Measurements from ENCODE around the gene TMEM108. TPM values are rescaled to one million over a fixed set of nuclear protein-coding genes. Genes with fewer than 3 reads are reported as not detected.

TMEM108 gene
- total RNA-seq, 1 donor from 2014 or later, result 6.1 TPM

DNA sequence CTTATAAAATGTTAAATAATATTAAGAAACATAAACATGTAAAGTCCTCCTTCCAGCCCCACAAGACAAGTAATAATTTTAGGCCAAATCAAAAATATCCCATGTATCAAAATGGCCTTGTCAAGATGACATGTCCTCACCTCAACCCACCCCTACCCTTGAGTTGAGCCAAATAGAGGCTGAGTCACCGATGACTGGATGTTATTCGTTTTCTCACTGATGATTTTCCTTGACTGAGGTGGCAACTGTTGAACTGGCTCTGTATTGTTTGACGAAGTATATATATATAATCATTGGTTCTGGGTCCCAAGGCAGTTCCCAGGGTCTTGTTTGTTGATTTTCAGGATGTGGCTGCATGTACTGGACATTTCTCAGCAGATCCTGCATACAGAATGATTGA lies 75.3 kb downstream of the TMEM108 start:
- TF ChIP-seq, protein P1, sequence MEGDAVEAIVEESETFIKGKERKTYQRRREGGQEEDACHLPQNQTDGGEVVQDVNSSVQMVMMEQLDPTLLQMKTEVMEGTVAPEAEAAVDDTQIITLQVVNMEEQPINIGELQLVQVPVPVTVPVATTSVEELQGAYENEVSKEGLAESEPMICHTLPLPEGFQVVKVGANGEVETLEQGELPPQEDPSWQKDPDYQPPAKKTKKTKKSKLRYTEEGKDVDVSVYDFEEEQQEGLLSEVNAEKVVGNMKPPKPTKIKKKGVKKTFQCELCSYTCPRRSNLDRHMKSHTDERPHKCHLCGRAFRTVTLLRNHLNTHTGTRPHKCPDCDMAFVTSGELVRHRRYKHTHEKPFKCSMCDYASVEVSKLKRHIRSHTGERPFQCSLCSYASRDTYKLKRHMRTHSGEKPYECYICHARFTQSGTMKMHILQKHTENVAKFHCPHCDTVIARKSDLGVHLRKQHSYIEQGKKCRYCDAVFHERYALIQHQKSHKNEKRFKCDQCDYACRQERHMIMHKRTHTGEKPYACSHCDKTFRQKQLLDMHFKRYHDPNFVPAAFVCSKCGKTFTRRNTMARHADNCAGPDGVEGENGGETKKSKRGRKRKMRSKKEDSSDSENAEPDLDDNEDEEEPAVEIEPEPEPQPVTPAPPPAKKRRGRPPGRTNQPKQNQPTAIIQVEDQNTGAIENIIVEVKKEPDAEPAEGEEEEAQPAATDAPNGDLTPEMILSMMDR (IDR thresholded peaks at IDR 0.05; ENCODE audit: unreplicated experiment), result no peak
- H3K9me3 Mint-ChIP-seq (ENCODE audit: low read depth), result no peaks in the 10 kb centered on the region
- H3K27ac Mint-ChIP-seq, result no peak overlapping the region
- no peak for DNase-seq (ENCODE audit: low spot score, unreplicated experiment)
- H3K4me3 Mint-ChIP-seq (ENCODE audit: low read depth), result no peak overlapping the region
- no peaks in the 10 kb centered on the region for H3K36me3 Mint-ChIP-seq (ENCODE audit: insufficient read depth)
- peaks cover 4% of the 10 kb centered on the region for H3K4me1 Mint-ChIP-seq (ENCODE audit: low read depth)
- no peaks in the 10 kb centered on the region for H3K27me3 Mint-ChIP-seq

DNA sequence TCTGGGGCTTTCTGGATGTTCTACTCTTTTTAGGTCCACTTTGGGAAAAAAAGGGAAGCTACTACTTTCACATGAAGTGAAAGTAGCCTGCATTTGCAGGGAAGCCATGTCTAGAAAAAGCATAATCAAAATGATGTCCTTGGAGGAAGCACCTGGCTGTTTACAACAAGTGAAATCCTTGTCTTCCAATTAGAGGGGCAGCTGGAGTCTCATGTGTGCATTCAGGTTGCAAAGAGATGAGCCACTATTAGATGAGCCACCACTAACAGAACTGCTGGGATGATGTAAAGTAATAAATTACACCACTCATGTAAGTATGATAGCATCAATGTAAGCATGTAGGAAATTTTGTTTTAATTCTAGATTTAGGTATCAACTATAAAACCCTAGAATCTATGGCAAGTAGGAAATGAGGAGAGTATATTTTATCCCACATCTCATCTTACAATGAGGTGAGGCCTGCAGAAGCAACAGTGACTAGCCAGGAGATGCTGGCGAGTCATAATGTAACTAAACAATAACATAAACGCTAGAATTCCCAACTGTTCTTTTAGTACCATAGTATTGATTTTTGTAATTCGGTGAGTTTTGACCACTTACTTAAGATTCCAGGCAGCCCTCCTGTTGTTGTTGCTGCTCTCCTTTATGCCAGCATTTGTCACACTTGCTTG lies 75.9 kb downstream of the TMEM108 start:
- Mint-ChIP-seq H3K9me3 (ENCODE audit: low read depth) (no peaks in the 10 kb centered on the region), H3K4me3 (ENCODE audit: low read depth) (no peak overlapping the region), H3K36me3 (ENCODE audit: insufficient read depth) (no peaks in the 10 kb centered on the region), H3K27me3 (no peaks in the 10 kb centered on the region), H3K27ac (no peak overlapping the region), H3K4me1 (ENCODE audit: low read depth) (peaks cover 7% of the 10 kb centered on the region)
- DNase-seq (ENCODE audit: low spot score, unreplicated experiment), result no peak
- TF ChIP-seq, protein P1 (IDR thresholded peaks at IDR 0.05; ENCODE audit: unreplicated experiment), result no peak

DNA sequence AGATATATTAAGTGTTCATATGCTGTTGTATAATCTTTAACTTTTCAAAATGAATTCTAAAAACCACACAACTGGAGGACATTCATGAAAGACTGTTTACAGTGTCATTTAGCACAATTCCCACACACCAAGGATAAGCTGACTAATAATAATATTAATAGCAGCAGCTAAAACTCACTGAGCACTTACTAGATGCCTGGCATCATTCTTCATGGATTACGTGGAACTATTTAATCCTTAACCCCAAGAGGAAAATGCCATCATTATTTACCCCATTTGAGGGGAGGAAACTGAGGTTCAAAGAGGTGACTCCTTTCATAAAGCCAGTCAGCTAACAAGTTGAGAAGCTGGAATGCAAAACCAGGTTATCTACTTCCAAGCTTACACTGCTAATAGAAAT lies 77.0 kb downstream of the TMEM108 start:
- no peaks in the 10 kb centered on the region for H3K27me3 Mint-ChIP-seq
- no peak for DNase-seq (ENCODE audit: low spot score, unreplicated experiment)
- peaks cover 9% of the 10 kb centered on the region for H3K4me1 Mint-ChIP-seq (ENCODE audit: low read depth)
- TF ChIP-seq, protein P1 (IDR thresholded peaks at IDR 0.05; ENCODE audit: unreplicated experiment), result no peak
- H3K27ac Mint-ChIP-seq, result no peak overlapping the region
- H3K36me3 Mint-ChIP-seq (ENCODE audit: insufficient read depth), result no peaks in the 10 kb centered on the region
- H3K9me3 Mint-ChIP-seq (ENCODE audit: low read depth), result no peaks in the 10 kb centered on the region
- no peak overlapping the region for H3K4me3 Mint-ChIP-seq (ENCODE audit: low read depth)

DNA sequence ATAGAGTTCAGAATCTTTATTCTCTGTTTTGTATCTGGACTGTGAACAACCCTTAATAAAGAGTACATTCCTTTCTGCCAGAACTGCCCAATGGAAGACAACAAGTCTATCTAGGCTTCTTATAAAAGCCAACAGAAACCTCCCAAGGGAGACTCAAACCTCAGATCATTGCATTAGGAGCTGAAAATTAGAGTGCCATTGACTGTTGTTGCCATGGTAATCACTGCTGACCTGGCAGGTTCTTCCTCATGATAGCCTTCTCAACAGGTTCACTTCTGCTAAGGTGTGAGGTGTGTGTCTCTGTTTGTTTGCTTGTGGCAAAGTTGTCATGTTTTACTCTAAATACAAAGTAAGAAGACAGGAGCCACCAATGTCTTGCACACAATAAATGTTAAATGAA lies 79.2 kb downstream of the TMEM108 start:
- TF ChIP-seq, protein P1 (IDR thresholded peaks at IDR 0.05; ENCODE audit: unreplicated experiment), result no peak
- DNase-seq (ENCODE audit: low spot score, unreplicated experiment), result no peak
- Mint-ChIP-seq H3K36me3 (ENCODE audit: insufficient read depth) (no peaks in the 10 kb centered on the region), H3K27ac (no peak overlapping the region), H3K4me3 (ENCODE audit: low read depth) (no peak overlapping the region), H3K4me1 (ENCODE audit: low read depth) (peaks cover 9% of the 10 kb centered on the region), H3K9me3 (ENCODE audit: low read depth) (no peaks in the 10 kb centered on the region), H3K27me3 (no peaks in the 10 kb centered on the region)

DNA sequence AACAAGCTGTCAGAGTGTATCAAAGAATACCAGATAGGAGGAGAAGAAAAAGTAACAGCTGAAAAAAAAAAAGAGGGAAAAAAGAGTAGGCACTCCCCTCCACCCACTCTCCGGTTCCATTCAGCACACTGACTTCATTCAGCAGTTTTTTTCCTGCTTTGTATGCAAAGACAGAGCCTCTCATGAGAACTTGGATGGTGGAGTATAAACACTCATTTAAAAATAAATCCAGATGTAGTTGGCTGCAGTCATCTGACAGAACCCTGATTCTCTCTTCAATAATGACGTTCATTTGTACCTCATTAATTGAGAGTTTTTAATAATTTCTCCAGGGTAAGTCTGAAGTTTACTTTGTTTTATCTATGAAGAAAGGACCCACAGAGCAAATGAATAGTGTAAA lies 81.0 kb downstream of the TMEM108 start:
- Mint-ChIP-seq H3K4me1 (ENCODE audit: low read depth) (peaks cover 9% of the 10 kb centered on the region), H3K4me3 (ENCODE audit: low read depth) (no peak overlapping the region)

More for the DNA sequence above, 81.0 kb downstream of the TMEM108 start:
- TF ChIP-seq, protein P1 (IDR thresholded peaks at IDR 0.05; ENCODE audit: unreplicated experiment), result no peak
- H3K36me3 Mint-ChIP-seq (ENCODE audit: insufficient read depth), result no peaks in the 10 kb centered on the region
- H3K9me3 Mint-ChIP-seq (ENCODE audit: low read depth), result no peaks in the 10 kb centered on the region
- H3K27me3 Mint-ChIP-seq, result no peaks in the 10 kb centered on the region
- H3K27ac Mint-ChIP-seq, result no peak overlapping the region
- no peak for DNase-seq (ENCODE audit: low spot score, unreplicated experiment)
